ENCODE results near the gene ZNF488. TPM values are rescaled to one million over a fixed set of nuclear protein-coding genes. Genes with fewer than 3 reads are reported as not detected.

The ZNF488 gene, protein sequence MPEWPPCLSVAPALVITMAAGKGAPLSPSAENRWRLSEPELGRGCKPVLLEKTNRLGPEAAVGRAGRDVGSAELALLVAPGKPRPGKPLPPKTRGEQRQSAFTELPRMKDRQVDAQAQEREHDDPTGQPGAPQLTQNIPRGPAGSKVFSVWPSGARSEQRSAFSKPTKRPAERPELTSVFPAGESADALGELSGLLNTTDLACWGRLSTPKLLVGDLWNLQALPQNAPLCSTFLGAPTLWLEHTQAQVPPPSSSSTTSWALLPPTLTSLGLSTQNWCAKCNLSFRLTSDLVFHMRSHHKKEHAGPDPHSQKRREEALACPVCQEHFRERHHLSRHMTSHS
- under 1 TPM in 1 of 2 experiments, not detected in 1; 0.08 TPM for total RNA-seq

DNA sequence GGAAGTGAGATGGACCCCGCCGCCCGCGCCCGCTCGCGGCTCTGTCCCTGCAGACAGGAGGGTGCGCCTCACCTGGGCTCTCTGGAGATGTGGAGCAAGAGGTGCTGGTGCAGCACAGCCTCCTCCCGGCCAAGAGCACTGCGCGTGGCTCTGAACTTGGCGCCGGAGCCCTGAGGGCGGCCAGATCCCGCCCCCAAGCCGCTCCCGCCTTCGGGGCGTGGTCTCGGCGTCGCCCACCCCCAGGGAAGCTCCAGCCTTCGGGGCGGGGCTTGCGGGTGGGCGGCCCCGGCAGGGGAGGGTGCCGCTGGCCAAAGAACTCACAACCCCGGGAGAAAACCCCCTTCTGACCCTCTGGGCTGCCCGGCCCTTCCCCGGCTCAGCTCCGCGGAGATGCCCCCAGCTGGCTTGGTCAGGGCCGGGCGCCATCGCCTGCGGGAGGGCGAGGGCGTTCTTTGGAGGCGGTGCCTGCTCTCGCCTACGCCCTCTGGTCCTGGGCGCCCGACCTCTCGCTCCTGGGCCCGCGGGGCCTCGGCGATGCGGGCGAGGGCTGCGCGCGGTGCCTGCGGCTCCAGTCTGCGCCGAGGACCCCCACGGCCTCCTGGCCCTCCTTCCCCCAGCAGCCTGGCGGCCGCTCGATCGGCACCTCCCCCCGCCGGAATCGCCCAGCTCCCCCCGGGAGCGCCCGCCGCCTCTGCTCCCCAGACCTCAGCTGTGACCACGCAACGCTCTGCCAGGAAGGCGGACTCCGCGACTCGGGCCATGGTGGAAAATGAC, at the start of gene ZNF488:
Gene ZNF488 (minus strand): TSS at position 146 of the 774 bp plus-strand sequence. CDS start 15,464 bp downstream, outside the sequence.

DNA sequence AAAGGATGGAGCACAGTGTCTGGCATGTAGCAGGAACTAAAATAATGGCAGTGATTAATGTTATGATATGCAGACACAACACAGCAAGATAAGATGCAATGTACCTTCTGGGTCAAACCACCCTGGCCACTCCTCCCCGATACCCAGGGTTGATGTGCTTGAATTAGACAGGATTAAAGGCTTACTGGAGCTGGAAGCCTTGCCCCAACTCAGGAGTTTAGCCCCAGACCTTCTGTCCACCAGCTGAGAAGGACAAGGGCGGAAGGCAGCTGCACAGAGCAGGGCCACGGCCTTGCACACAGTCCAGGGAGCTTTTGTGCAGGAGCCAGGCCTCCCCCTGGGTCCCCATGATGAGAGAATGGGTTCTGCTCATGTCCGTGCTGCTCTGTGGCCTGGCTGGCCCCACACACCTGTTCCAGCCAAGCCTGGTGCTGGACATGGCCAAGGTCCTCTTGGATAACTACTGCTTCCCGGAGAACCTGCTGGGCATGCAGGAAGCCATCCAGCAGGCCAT, 35.9 kb downstream of the ZNF488 start, which contains the start of gene RBP3:
Gene RBP3 (plus strand): TSS at position 226 of the 514 bp plus-strand sequence. CDS start 122 bp downstream, at position 348.

DNA sequence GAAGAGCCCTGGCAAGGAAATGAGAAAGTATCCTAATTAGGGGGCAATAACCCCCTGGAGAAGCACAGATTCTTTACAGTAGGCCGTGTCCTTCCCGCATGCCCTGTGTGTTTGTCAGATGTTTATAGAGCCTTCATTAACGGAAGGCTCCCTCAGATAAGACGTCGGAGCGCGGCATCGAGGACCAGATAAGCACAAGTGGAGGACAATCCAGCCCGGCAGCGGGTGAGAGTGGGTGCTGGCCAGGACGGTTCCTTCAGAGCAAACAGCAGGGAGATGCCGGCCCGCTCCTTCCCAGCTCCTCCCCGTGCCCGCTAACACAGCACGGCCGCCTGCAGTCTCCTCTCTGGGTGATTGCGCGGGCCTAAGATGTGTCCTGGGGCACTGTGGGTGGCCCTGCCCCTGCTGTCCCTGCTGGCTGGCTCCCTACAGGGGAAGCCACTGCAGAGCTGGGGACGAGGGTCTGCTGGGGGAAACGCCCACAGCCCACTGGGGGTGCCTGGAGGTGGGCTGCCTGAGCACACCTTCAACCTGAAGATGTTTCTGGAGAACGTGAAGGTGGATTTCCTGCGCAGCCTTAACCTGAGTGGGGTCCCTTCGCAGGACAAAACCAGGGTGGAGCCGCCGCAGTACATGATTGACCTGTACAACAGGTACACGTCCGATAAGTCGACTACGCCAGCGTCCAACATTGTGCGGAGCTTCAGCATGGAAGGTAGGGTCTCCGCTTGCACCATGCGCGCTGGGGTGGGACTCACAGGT, 61.6 kb downstream of the ZNF488 start, which contains the start of gene GDF2:
Gene GDF2 (plus strand): TSS at position 155 of the 762 bp plus-strand sequence. CDS start 215 bp downstream, at position 370.

Other genes with a start within 250 kb of the ZNF488 start
- gene GDF10, start 84.1 kb downstream of the ZNF488 start, total RNA-seq, result not detected
- not detected for gene GDF2, start 61.8 kb downstream of the ZNF488 start, total RNA-seq
- gene RBP3, start 35.9 kb downstream of the ZNF488 start, total RNA-seq, result not detected
- under 1 TPM in 1 of 2 experiments, not detected in 1; 0.24 TPM for gene ANXA8, start 99.8 kb upstream of the ZNF488 start, total RNA-seq
- not detected for gene FAM25G, start 107.4 kb upstream of the ZNF488 start, total RNA-seq
- gene AGAP9, start 139.3 kb upstream of the ZNF488 start, total RNA-seq, result 1 to 10 TPM; 5.0 to 5.5 TPM